Thyroid gland (tissue), 4 donors: ENCODE data around the gene ZYX. TPM values are rescaled to one million over a fixed set of nuclear protein-coding genes. Genes with fewer than 3 reads are reported as not detected.

Experiments used
- DNase-seq, 2 donors: peaks; one replicate each; pipeline ENCODE4 v3.0.0-alpha.2; 2019
- H3K27ac ChIP-seq, 3 donors: fragments of 200-600 bp; sonication (generic); 1 replicate in 2 of 3; 2 replicates in 1 of 3; pipeline ENCODE4 v1.5.1; 2016 to 2019; ENCODE audit warnings: mild to moderate bottlenecking in 1 of 3, moderate library complexity in 1 of 3
- H3K27me3 ChIP-seq: fragments of 200-600 bp; sonication (generic); one replicate; pipeline ENCODE4 v1.5.1; 2019
- H3K36me3 ChIP-seq, 2 donors: fragments of 200-600 bp; sonication (generic); one replicate each; pipeline ENCODE4 v1.5.1; 2016 to 2019
- H3K4me1 ChIP-seq, 2 donors: fragments of 200-600 bp; sonication (generic); one replicate each; pipeline ENCODE4 v1.5.1; 2017 to 2019
- H3K4me3 ChIP-seq, 3 donors: fragments of 200-600 bp; sonication (generic); replicated peaks in 1 of 3; 1 replicate in 2 of 3; 2 replicates in 1 of 3; pipeline ENCODE4 v1.5.1; 2016; ENCODE audit warnings: mild to moderate bottlenecking in 1 of 3
- H3K9me3 ChIP-seq: fragments of 200-600 bp; sonication (generic); one replicate; pipeline ENCODE4 v1.5.1; 2017
- CTCF ChIP-seq, 6 experiments: fragments of 200-600 bp in 3 of 6; fragments of 450-650 bp in 3 of 6; sonication (generic) in 3 of 6; IDR thresholded peaks; one replicate each; pipeline ENCODE4 v1.5.1; 2016 to 2019; ENCODE audit warnings: antibody characterized with exemption in 6 of 6, mild to moderate bottlenecking in 2 of 6, inconsistent platforms in 1 of 6, moderate library complexity in 1 of 6
- POLR2A ChIP-seq, 2 donors: fragments of 450-650 bp; IDR thresholded peaks; one replicate each; pipeline ENCODE4 v1.6.1; 2017; ENCODE audit warnings: antibody characterized with exemption in 2 of 2, mild to moderate bottlenecking in 2 of 2, moderate library complexity in 1 of 2
- WGBS, 2 donors: methylation state at CpG; one replicate each; pipeline ENCODE4 v1.1.5; 2017; 5-methylcytosine and 5-hydroxymethylcytosine counted together
- intact Hi-C: fragments of 100-400 bp; cut with DNase I; formaldehyde crosslinking; loops from one replicate; pipeline ENCODE4 v1.15.1; 2023
- total RNA-seq, 4 donors: library from RNA; depleted of rRNA; stranded (reverse); fragments of >200 nt; gene quantifications; one replicate each; pipeline ENCODE4 v1.2.3, GENCODE V29; 2016

ZYX gene
- total RNA-seq, 4 donors from 2014 or later, result 24.6 to 55.4 (median 31.3) TPM

GRCh38 chr7:143392875-143393266 lies 11.7 kb downstream of the ZYX start:
- Histone ChIP-seq H3K36me3 (peaks cover 14 to 33% of the 10 kb centered on the region in 2 donors), H3K4me3 (no peak overlapping the region), H3K9me3 (no peaks in the 10 kb centered on the region), H3K27ac (peak overlapping the region in 1 of 3 donors; percentile 78), H3K27me3 (no peaks in the 10 kb centered on the region), H3K4me1 (peaks cover 10 to 30% of the 10 kb centered on the region in 2 donors)
- no peak for TF ChIP-seq POLR2A (IDR thresholded peaks at IDR 0.05)
- TF ChIP-seq CTCF (IDR thresholded peaks at IDR 0.05), result no peak
- 91 to 95% methylated on average over 5 to 6 of the region's 6 CpGs for WGBS, 2 donors
- no peak for DNase-seq
- intact Hi-C loops, result no loop called here

GRCh38 chr7:143393267-143394041 lies 12.3 kb downstream of the ZYX start:
- 72 to 78% methylated on average over 13 to 14 of the region's 14 CpGs for WGBS, 2 donors
- H3K27me3 ChIP-seq, result no peaks in the 10 kb centered on the region
- H3K4me3 ChIP-seq, result no peak overlapping the region
- TF ChIP-seq CTCF (IDR thresholded peaks at IDR 0.05), result no peak
- TF ChIP-seq POLR2A (IDR thresholded peaks at IDR 0.05), result no peak
- H3K27ac ChIP-seq, result no peak overlapping the region
- peaks cover 9 to 27% of the 10 kb centered on the region in 2 donors for H3K36me3 ChIP-seq
- DNase-seq, result peak; percentile 45 to 57
- intact Hi-C loops, result no loop called here
- H3K4me1 ChIP-seq, result peaks cover 10 to 30% of the 10 kb centered on the region in 2 donors
- no peaks in the 10 kb centered on the region for H3K9me3 ChIP-seq

- Histone ChIP-seq H3K9me3 (no peaks in the 10 kb centered on the region), H3K27ac (no peak overlapping the region), H3K4me3 (no peak overlapping the region), H3K27me3 (no peaks in the 10 kb centered on the region), H3K36me3 (peaks cover 3 to 21% of the 10 kb centered on the region in 2 donors), H3K4me1 (peaks cover 10 to 30% of the 10 kb centered on the region in 2 donors)
- TF ChIP-seq POLR2A (IDR thresholded peaks at IDR 0.05), result no peak
- TF ChIP-seq CTCF (IDR thresholded peaks at IDR 0.05), result no peak
- no peak for DNase-seq
- 93 to 98% methylated on average over 6 of the region's 6 CpGs for WGBS, 2 donors
- intact Hi-C loops, result no loop called here
Observed at GRCh38 chr7:143394068-143394467, 12.9 kb downstream of the ZYX start.

GRCh38 chr7:143394777-143395176 lies 13.6 kb downstream of the ZYX start:
- Histone ChIP-seq H3K36me3 (peaks cover 0 to 14% of the 10 kb centered on the region in 2 donors), H3K27ac (no peak overlapping the region), H3K4me3 (no peak overlapping the region), H3K9me3 (no peaks in the 10 kb centered on the region), H3K27me3 (no peaks in the 10 kb centered on the region), H3K4me1 (peaks cover 10 to 30% of the 10 kb centered on the region in 2 donors)
- WGBS, 2 donors, result 90 to 91% methylated on average over 6 of the region's 6 CpGs
- intact Hi-C loops, result no loop called here
- no peak for DNase-seq
- no peak for TF ChIP-seq CTCF (IDR thresholded peaks at IDR 0.05)
- TF ChIP-seq POLR2A (IDR thresholded peaks at IDR 0.05), result no peak
